Measurements from ENCODE around the gene IFI27. TPM values are rescaled to one million over a fixed set of nuclear protein-coding genes. Genes with fewer than 3 reads are reported as not detected.

IFI27 gene
- total and polyA plus RNA-seq, 2 of the 8 experiments (the other 6 are each of a cell fraction or from before 2014, with no cell fraction given) = 0.76 to 2.2 TPM

DNA sequence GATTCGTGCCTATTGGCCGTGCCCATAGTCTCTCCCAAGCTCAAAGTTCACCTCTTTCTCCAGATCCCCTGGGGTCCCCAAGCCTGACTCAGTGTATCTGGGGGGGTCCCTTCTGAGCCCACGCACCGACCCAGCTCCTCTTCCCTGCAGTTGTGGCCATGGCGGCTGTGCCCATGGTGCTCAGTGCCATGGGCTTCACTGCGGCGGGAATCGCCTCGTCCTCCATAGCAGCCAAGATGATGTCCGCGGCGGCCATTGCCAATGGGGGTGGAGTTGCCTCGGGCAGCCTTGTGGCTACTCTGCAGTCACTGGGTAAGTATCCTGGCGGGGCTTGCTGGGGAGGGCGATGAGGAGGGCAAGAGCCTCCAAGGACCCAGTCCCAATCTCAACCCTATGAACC, 5.1 kb downstream of the IFI27 start (continued):
- TF ChIP-seq KDM5A (IDR thresholded peaks at IDR 0.05; ENCODE audit: low read length) (no peak), EZH2 (IDR thresholded peaks at IDR 0.05; ENCODE audit: low read depth, low read length, severe bottlenecking) (no peak), CTBP2 (IDR thresholded peaks at IDR 0.05; ENCODE audit: borderline replicate concordance, insufficient read depth, insufficient read length, low read length) (no peak), HDAC2 (IDR thresholded peaks at IDR 0.05; ENCODE audit: borderline replicate concordance in 1 of 2, low read depth in 2 of 2, low read length in 2 of 2) (no peak), BCL11A (IDR thresholded peaks at IDR 0.05; ENCODE audit: low read depth in 2 of 2, low read length in 2 of 2) (no peak), GTF2F1 (IDR thresholded peaks at IDR 0.05; ENCODE audit: borderline replicate concordance, low read depth, low read length) (no peak), TCF12 (IDR thresholded peaks at IDR 0.05; ENCODE audit: low read depth, low read length) (no peak), ASH2L (IDR thresholded peaks at IDR 0.05; ENCODE audit: low read length) (no peak), SAP30 (IDR thresholded peaks at IDR 0.05; ENCODE audit: insufficient read depth, insufficient replicate concordance, low read length) (no peak)
